ENCODE measurements around the gene CLEC11A.
A peak's percentile ranks its signal among the peaks of the same experiment; 100 is the strongest.

The CLEC11A gene

DNA sequence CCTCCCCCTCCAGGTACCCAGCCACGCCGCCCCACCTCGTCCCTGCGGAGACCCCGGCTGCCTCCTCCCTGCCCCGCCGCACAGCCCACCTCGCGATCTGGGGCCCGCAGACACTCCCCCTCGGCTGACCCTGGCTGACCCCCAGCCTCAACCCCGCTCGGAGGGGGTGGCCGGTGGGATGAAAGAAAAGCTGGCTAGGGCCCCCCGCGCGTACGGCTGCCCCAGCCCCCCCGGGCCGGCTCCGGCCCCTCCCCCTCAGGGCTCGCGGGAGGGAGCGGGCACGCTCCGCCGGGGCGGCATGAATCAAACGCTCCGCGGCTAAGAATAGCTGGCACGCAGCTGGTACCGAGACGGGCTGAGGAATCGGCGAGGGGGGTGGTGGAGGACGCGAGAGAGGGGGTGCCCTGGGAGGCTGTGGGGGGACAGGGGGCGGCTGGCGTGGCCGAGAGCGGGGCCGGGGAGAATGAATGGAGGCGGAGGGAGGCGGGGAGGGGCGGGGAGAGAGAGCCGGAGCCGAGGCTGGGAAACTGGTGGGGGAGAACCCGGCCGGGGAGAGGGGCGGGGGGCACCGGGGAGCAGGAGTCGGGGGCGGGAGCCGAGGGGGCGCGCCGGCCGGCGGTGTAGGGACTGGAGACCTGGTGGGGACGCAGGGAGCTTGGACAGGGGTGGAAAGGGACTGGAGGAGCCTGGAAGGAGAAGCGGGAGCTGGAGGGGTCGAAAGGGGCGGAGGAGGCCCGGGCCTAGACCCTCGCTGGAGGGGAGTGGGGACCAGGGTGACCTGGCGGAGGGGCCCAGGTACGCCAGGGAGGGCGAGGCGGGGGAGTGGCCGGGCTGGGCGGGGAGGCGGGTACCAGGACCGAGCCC lies 4.7 kb upstream of the CLEC11A start:
- peaks cover 41% of the 10 kb centered on the region for H3K27me3 ChIP-seq (ENCODE audit: control insufficient read depth, insufficient read depth, low read length)
- no peak overlapping the region for H3K27ac ChIP-seq (ENCODE audit: low read length)
- no peak overlapping the region for H3K9ac ChIP-seq (ENCODE audit: low read length)
- no peaks in the 10 kb centered on the region for H3K9me3 ChIP-seq (ENCODE audit: control insufficient read depth, low read depth, low read length)
- H3K36me3 ChIP-seq (ENCODE audit: control insufficient read depth, low read depth, low read length) = no peaks in the 10 kb centered on the region
- peaks cover 11% of the 10 kb centered on the region for H3K4me1 ChIP-seq (ENCODE audit: control insufficient read depth, low read depth, low read length)
- peak overlapping the region; percentile 62 for H3K4me3 ChIP-seq (ENCODE audit: low read length)

DNA sequence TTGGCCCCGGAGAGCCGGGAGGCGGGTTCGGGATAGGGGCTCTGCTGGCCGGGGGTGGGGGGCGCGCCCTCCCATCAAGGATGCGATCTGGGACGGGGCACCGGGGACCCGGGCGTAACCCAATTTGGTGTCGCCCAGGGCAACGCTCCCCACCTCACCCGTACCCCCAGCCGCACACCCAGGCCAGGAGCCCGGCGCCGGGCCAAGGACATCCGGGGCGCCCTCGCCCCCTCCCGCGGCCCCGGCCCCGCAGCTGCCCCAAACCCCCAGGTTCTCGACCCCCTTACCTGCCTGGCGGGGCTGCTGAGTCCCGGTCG lies 4.1 kb upstream of the CLEC11A start:
- Histone ChIP-seq H3K27ac (ENCODE audit: low read length) (no peak overlapping the region), H3K27me3 (ENCODE audit: control insufficient read depth, insufficient read depth, low read length) (peaks cover 47% of the 10 kb centered on the region), H3K36me3 (ENCODE audit: control insufficient read depth, low read depth, low read length) (no peaks in the 10 kb centered on the region), H3K9me3 (ENCODE audit: control insufficient read depth, low read depth, low read length) (no peaks in the 10 kb centered on the region), H3K4me3 (ENCODE audit: low read length) (peak overlapping the region; percentile 62), H3K4me1 (ENCODE audit: control insufficient read depth, low read depth, low read length) (peaks cover 17% of the 10 kb centered on the region), H3K9ac (ENCODE audit: low read length) (no peak overlapping the region)

DNA sequence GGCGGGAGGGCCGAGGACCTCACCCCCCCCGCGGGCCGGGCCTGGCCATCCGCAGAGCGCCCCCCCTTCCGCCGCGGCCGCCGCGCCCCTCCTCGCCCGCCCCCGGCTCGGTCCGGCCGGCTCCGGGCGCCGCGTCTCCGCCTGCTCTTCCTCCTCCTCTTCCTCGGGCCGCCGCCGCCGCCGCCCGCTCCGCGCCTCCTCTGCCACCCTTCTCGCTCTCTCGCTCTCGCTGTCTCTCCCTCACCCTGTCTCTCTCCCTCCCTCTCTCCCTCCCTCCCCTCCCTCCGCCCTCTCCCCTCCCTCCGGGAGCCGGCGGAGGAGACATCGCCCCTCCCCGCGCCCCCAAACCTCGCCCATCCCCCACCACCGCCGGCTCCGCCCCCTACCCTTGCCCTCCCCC lies 3.6 kb upstream of the CLEC11A start, which contains the start of gene SHANK1:
Gene SHANK1, minus strand, starts transcription at position 237 of the 400 bp plus-strand sequence. CDS start 2,883 bp downstream, outside the sequence.
- Histone ChIP-seq H3K9me3 (ENCODE audit: control insufficient read depth, low read depth, low read length) (no peaks in the 10 kb centered on the region), H3K9ac (ENCODE audit: low read length) (no peak within 1 kb of the TSS), H3K4me3 (ENCODE audit: low read length) (peak within 1 kb of the TSS; percentile 62), H3K4me1 (ENCODE audit: control insufficient read depth, low read depth, low read length) (peaks cover 17% of the 10 kb centered on the region), H3K36me3 (ENCODE audit: control insufficient read depth, low read depth, low read length) (no peaks in the 10 kb centered on the region), H3K27ac (ENCODE audit: low read length) (no peak within 1 kb of the TSS), H3K27me3 (ENCODE audit: control insufficient read depth, insufficient read depth, low read length) (peaks cover 50% of the 10 kb centered on the region)

DNA sequence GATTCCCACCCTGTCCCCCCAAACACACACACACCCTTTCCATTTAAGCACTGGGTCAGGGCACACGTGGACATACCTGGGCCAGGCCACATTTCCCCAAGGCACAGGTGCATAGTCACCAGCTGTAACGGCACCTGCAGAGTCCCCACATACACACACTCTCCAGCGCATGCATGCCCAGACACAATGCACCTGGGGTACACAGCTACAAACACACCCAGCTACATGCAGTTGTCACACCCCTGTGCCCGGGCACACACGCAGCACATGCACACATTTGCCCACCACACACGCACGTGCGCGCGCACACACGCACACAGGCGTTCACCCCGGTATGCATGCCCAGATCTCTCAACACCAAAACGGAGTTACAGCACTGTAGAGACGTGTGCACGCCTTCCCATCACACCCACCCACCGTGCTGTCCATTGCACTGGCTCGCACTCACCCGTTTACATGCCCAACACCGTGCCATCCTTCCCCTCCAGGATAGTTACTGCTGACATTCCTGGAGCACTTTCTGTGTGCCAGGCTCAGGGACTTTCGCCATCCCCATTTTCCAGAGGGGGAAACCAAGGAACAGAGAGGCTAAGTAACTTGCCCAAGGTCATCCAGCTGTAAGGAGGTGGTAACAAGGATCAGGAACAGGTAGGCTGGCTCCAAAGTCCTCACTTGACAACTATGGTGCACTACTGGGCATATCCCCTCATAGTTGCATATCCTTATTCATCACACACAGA lies 2.8 kb upstream of the CLEC11A start:
- peaks cover 17% of the 10 kb centered on the region for H3K4me1 ChIP-seq (ENCODE audit: control insufficient read depth, low read depth, low read length)
- H3K27ac ChIP-seq (ENCODE audit: low read length) = no peak overlapping the region
- H3K4me3 ChIP-seq (ENCODE audit: low read length) = no peak overlapping the region
- H3K9ac ChIP-seq (ENCODE audit: low read length) = no peak overlapping the region
- H3K36me3 ChIP-seq (ENCODE audit: control insufficient read depth, low read depth, low read length) = no peaks in the 10 kb centered on the region
- peaks cover 50% of the 10 kb centered on the region for H3K27me3 ChIP-seq (ENCODE audit: control insufficient read depth, insufficient read depth, low read length)
- H3K9me3 ChIP-seq (ENCODE audit: control insufficient read depth, low read depth, low read length) = no peaks in the 10 kb centered on the region

DNA sequence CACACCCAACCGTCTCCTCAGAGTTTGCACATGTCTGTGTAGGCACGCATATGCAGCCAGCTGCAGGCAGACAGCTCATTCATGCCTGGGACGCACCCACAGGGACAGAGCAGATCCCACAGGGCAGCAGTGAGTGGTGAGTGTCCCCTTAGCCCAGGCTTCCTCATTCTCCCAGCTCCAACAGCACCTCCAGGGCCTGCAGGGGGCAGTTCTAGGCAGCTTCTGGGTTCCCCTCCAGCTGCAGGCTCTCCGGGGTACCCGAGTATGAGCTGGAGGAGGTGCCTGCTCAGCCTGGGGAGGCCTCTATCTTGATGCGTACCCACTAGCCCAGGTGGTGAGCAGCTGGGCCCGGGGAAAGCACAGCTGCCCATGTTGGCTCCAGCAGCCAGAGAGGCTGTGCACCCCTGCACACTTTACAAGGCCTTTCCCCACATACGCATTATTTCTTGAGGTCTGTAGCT lies 2.2 kb upstream of the CLEC11A start:
- H3K9ac ChIP-seq (ENCODE audit: low read length) = no peak overlapping the region
- peaks cover 21% of the 10 kb centered on the region for H3K4me1 ChIP-seq (ENCODE audit: control insufficient read depth, low read depth, low read length)
- no peaks in the 10 kb centered on the region for H3K36me3 ChIP-seq (ENCODE audit: control insufficient read depth, low read depth, low read length)
- no peaks in the 10 kb centered on the region for H3K9me3 ChIP-seq (ENCODE audit: control insufficient read depth, low read depth, low read length)
- no peak overlapping the region for H3K27ac ChIP-seq (ENCODE audit: low read length)
- H3K4me3 ChIP-seq (ENCODE audit: low read length) = no peak overlapping the region
- H3K27me3 ChIP-seq (ENCODE audit: control insufficient read depth, insufficient read depth, low read length) = peaks cover 56% of the 10 kb centered on the region

DNA sequence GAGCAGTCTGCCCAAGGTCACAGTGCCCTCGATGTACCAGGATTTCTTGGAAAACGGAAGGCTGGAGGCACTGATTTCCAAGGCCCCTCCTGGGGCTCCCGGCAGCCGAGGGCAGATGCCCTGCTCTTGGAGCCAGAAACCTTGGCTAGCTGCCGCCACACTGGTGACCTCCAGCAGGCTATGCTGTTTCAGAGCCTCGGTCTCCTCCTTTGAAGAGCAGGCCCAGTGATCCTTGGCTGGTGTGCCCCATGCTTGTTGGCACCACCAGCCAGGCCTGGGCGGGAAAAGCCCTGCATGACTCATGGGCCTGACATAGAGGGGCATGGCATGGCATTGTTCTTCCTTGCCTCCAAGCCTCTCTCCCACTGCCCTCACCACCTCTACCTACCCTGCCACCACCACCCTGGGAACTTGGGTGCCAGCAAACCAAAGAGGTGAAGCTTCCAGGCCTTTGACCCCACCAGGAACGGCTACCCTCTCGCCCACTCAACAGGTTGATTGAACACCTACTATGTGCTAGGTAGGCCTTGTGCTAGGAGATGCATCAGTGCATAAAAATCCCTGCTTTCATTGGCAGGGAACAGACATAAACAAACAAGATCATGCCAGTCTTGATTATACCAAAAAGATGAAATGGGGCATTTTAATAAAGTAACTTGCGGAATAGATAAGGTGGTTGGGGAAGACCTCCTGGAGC lies 1.6 kb upstream of the CLEC11A start:
- no peak overlapping the region for H3K27ac ChIP-seq (ENCODE audit: low read length)
- H3K4me3 ChIP-seq (ENCODE audit: low read length) = no peak overlapping the region
- H3K4me1 ChIP-seq (ENCODE audit: control insufficient read depth, low read depth, low read length) = peaks cover 23% of the 10 kb centered on the region
- H3K9ac ChIP-seq (ENCODE audit: low read length) = no peak overlapping the region
- H3K9me3 ChIP-seq (ENCODE audit: control insufficient read depth, low read depth, low read length) = no peaks in the 10 kb centered on the region
- no peaks in the 10 kb centered on the region for H3K36me3 ChIP-seq (ENCODE audit: control insufficient read depth, low read depth, low read length)
- peaks cover 59% of the 10 kb centered on the region for H3K27me3 ChIP-seq (ENCODE audit: control insufficient read depth, insufficient read depth, low read length)

DNA sequence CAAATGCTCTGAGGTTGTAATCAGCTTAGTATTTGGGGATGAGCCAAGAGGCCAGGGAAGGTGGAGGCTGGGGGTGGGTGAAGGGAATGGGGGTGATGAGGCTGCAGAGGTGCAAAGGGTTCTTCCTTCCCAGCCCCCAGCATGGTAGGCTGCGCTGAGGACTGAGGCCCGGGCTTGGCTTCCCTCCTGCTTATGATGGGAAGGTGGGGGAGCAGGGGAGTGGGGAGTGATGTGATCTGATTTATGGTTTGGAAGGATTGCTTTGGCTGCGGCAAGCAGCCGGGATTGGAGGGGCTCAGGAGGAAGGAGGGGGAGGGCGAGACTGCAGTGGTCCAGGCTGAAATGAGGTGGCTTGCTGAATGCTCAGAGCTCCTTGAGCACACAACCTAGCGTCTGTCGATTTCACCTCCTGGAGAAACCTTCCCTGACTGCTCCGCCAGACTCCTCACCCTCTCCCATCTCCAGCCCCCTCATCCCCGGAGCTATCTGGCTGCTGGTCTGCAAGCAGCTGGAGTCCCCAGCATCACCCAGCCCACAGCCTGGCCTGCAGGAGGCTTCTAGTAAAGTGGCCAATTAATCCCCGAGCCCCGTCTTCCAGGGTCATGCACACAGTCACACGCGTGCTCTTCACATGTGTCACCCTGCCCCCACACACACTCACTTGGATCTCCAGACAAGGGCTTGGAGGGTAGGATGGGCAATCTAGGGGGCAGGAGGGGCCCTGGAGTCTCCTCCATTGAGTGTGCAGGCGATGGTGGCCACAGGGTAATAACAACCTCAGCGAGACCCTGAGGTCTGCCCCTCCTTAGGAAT lies 757 bp upstream of the CLEC11A start:
- H3K9me3 ChIP-seq (ENCODE audit: control insufficient read depth, low read depth, low read length) = no peaks in the 10 kb centered on the region
- peaks cover 58% of the 10 kb centered on the region for H3K27me3 ChIP-seq (ENCODE audit: control insufficient read depth, insufficient read depth, low read length)
- no peak overlapping the region for H3K27ac ChIP-seq (ENCODE audit: low read length)
- no peaks in the 10 kb centered on the region for H3K36me3 ChIP-seq (ENCODE audit: control insufficient read depth, low read depth, low read length)
- H3K9ac ChIP-seq (ENCODE audit: low read length) = no peak overlapping the region
- peaks cover 22% of the 10 kb centered on the region for H3K4me1 ChIP-seq (ENCODE audit: control insufficient read depth, low read depth, low read length)
- H3K4me3 ChIP-seq (ENCODE audit: low read length) = no peak overlapping the region

DNA sequence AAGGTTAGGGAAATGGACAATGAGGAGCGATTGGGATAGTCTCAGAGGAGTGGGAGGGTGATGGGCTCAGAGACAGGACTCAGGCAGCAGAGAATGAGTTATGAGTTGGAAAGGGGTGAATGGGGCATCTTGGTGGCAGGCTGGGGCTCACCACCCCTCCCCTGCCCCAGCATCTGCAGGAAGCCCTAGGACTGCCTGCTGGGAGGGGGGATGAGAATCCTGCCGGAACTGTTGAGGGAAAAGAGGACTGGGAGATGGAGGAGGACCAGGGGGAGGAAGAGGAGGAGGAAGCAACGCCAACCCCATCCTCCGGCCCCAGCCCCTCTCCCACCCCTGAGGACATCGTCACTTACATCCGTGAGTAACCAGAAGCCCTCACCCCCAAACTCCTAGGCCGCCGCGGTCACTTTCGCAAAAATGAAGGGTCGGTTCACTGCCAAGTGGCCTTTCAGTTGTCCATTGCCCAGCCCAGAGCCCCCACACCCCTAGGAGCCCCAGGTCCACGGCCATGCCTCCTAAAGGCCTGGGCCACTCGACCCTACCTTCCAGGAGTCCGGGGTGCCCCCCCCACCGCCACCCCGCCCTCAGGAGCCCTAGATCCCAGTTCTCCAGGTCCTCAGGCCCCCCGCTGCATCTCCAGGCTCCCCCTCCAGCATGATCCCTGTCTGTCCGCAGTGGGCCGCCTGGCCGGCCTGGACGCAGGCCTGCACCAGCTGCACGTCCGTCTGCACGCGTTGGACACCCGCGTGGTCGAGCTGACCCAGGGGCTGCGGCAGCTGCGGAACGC lies 764 bp downstream of the CLEC11A start:
- Histone ChIP-seq H3K27me3 (ENCODE audit: control insufficient read depth, insufficient read depth, low read length) (peaks cover 53% of the 10 kb centered on the region), H3K27ac (ENCODE audit: low read length) (no peak overlapping the region), H3K4me3 (ENCODE audit: low read length) (peak overlapping the region; percentile 71), H3K36me3 (ENCODE audit: control insufficient read depth, low read depth, low read length) (no peaks in the 10 kb centered on the region), H3K9ac (ENCODE audit: low read length) (no peak overlapping the region), H3K4me1 (ENCODE audit: control insufficient read depth, low read depth, low read length) (peaks cover 25% of the 10 kb centered on the region), H3K9me3 (ENCODE audit: control insufficient read depth, low read depth, low read length) (no peaks in the 10 kb centered on the region)

DNA sequence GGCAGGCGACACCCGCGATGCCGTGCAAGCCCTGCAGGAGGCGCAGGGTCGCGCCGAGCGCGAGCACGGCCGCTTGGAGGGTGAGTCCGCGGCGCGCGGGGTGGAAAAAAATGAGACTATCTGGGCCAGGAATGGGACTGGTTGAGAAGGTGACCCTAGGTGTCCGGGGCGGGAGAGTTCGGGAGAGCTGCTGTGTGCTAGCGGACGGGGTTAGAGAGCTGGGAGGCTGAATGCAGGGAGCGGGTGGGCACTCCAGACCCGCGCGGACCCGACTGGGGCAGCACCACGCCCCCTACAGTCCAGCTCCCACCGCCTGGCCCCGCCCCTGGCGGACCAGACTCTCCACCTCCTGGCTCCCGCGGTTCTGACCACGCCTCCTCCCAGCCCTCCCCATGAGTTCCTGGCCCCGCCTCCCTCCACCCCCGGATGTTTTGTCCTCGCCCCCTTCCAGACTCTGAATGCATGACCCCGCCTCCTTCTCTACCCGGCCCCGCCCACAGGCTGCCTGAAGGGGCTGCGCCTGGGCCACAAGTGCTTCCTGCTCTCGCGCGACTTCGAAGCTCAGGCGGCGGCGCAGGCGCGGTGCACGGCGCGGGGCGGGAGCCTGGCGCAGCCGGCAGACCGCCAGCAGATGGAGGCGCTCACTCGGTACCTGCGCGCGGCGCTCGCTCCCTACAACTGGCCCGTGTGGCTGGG lies 1.5 kb downstream of the CLEC11A start:
- Histone ChIP-seq H3K4me3 (ENCODE audit: low read length) (peak overlapping the region; percentile 71), H3K27ac (ENCODE audit: low read length) (no peak overlapping the region), H3K4me1 (ENCODE audit: control insufficient read depth, low read depth, low read length) (peaks cover 25% of the 10 kb centered on the region), H3K9ac (ENCODE audit: low read length) (peak overlapping the region; percentile 65), H3K36me3 (ENCODE audit: control insufficient read depth, low read depth, low read length) (no peaks in the 10 kb centered on the region), H3K9me3 (ENCODE audit: control insufficient read depth, low read depth, low read length) (no peaks in the 10 kb centered on the region), H3K27me3 (ENCODE audit: control insufficient read depth, insufficient read depth, low read length) (peaks cover 53% of the 10 kb centered on the region)

Measured in iPS-18a (cell line).